Activated effector memory CD4-positive, alpha-beta T cell treated with anti-CD3 and anti-CD28 coated beads, Interleukin-2, amount 50 U/mL, for 16 hours (primary cell): ENCODE results near the gene EDC3.

Experiments used
- DNase-seq: peaks from one replicate; pipeline ENCODE4 v3.0.0-alpha.2; 2020

EDC3 gene

DNA sequence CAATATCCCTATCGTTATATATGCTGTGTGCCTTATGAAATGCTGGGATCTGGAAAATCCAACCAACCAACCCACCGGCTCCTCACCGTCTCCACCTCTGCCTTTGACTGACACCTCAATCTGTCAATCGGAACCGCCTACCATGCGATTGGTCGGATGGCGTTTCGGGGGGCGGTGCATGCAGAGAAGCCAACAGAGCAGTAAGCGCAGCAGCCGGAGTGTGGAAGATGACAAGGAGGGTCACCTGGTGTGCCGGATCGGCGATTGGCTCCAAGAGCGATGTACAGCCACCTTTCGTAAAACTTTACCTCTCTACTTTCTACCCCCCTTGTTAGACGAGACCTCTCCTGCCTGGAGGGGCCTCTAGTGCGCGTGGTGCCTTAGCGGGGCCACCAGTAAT is 73.9 kb downstream of the EDC3 start:
- DNase-seq: no peak

- no peak for DNase-seq
Observed at GRCh38 chr15:74621546-74621920, 74.3 kb downstream of the EDC3 start.

DNA sequence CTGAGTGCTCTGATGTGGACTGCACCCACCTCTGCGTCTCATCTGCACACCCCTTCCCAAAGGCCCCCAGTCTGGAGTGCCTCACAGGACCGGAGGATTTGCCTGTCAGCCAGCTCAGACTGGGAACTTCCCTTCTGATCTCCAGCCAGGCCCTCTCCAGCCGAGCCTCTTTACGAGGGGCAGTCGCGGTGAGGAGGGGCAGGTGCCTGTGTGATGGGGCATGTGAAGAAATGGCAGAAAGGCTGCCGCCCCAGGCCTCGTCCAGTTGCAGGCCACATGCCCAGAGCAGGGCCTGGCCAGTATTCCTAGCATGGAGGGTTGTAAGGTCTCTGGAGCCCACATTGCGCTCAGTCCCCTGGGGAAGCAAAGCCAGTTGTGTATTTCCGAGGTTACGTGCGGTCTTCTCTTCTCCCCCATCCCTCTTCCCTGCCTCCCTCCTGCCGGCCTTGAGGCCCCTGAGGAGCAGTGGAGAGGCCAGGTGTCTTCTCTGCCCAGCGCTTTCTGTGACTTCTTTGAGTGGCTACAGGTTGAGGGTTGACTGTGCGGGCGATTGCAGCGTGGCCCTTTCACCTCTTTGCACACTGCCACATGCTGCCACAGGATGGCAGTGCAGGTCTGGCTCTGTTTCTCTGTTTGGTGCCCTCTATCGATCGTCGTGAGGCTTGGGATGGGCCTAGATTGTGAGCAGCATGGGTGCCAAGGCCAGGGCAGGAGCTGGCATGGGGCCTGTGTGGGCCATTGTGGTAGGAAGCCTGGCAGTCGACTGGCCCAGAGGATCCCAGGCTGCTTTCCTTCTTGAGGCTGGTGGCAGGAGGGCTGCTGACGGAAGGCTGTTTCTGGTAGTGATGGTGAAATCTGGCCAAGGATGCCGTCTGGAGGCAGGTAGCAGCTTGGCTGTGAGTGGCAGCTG is 74.9 kb downstream of the EDC3 start:
- peak; percentile 90 for DNase-seq

DNA sequence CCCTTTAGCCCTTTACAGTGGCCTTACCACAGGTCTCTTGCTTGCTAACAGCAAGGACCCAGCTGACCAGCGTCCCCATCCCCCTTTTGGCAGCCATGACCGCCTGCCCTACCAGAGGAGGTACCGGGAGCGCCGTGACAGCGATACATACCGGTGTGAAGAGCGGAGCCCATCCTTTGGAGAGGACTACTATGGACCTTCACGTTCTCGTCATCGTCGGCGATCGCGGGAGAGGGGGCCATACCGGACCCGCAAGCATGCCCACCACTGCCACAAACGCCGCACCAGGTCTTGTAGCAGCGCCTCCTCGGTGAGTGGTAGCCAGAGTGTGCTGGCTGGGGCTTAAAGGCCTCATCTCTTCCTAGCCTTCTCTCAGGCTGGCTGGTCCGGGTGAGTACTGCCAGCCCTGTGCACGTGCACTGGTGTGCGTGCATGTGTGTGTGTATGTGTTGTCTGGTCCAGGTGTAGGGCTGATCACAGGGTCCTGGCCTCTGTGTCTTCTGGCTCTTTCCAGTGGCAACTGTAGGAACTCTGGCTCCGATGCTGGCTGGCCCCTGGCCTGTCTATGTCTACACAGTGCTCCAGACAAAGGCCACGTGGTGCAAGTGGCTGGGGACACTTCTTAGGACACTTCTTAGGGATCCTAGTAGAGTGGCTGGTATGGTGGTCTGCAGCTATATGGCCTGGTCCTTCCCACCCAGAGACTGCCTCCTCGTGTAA is 75.7 kb downstream of the EDC3 start:
- no peak for DNase-seq

GRCh38 chr15:74618841-74619596 is 76.8 kb downstream of the EDC3 start:
- no peak for DNase-seq

- no peak for DNase-seq
Observed at GRCh38 chr15:74616996-74617395, 78.8 kb downstream of the EDC3 start.

GRCh38 chr15:74616366-74616939 is 79.4 kb downstream of the EDC3 start:
- DNase-seq: peak; percentile 88

GRCh38 chr15:74615508-74616365 is 80.1 kb downstream of the EDC3 start, which contains the start of gene CLK3:
CLK3 (plus strand) TSS chr15:74615836; CDS start chr15:74619197, 3,361 bp downstream.
- peak; percentile 98 for DNase-seq

DNA sequence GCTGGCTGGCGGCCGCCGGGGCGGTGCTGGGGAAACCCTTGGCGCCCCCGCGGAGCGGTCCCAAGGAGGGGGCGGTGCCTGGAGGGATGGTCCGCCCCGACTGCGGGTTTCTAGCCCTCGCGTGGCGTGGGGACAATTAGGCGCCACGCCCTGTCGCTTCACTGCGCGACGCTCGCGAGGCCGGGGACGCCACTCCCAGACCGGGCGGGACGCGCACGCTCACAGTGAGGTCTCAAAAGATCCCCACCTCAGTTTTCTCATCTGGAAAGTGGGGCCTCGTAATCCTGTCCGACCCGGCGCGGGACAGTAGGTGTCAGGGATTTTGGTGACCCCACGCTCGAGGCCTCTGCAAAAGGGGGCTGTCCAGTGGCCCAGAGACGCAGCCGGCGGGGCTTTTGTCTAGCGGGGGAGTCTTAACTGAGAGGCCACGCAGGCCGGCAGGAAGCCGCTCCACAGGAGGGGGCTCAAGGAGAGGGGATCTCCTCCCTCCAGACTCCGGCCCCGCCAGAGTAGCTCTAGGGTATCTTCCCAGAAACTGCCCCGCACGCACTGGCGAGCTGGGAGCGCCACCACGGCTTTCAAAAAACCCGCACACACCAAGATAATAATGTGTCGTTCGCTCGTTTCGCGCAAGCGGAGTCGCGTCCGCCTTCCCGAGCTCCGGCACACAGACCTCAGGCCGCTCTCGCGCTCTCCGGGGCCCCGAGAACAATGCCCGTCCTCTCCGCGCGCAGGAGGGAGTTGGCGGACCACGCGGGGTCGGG is 80.9 kb downstream of the EDC3 start:
- peak; percentile 96 for DNase-seq

GRCh38 chr15:74613953-74614743 is 81.7 kb downstream of the EDC3 start:
- no peak for DNase-seq

DNA sequence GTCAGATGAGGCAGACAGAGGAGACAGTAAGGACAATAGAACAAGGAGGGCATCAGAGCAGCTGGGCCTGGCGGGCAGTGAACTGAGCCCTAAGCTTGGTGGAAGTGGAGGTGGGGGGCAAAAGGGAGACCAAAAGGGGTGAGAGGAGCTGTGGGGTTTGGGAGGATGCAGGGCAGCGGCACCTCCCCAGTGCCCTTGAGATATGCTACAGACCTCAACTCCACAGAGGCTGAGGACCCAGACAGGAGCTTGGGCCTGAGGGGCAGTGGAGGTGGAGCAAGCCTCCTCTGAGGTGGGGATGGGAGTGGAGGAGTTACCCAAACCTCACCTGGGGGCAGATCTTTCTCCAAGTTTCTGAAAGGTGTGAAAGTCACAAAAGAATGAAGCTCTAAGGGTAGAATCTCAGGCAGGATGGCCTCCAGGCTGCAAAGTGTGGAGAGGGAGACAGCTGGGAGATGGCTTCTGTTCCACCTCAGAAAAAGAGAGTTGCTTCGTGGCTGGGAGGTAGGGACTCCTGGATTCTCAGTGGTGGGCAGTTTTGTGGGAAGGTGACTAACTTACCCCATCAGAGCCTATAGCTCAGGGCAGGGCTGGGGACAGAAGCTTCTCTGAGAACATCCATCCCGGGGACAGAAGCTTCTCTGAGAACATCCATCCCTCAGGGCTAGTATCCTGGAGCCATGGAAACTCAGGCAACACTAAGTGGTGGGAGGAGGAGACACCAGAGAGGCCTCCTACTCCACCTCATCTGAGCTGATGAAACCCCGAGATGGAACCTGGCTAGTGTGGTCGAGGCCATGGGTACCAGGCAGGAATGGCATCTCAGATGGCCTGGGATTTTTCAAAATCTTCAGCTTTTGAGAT is 82.5 kb downstream of the EDC3 start:
- no peak for DNase-seq

GRCh38 chr15:74612677-74613076 is 83.1 kb downstream of the EDC3 start:
- DNase-seq: no peak

GRCh38 chr15:74611834-74612233 is 84.0 kb downstream of the EDC3 start:
- no peak for DNase-seq

- no peak for DNase-seq
Observed at GRCh38 chr15:74611341-74611740, 84.5 kb downstream of the EDC3 start.

DNA sequence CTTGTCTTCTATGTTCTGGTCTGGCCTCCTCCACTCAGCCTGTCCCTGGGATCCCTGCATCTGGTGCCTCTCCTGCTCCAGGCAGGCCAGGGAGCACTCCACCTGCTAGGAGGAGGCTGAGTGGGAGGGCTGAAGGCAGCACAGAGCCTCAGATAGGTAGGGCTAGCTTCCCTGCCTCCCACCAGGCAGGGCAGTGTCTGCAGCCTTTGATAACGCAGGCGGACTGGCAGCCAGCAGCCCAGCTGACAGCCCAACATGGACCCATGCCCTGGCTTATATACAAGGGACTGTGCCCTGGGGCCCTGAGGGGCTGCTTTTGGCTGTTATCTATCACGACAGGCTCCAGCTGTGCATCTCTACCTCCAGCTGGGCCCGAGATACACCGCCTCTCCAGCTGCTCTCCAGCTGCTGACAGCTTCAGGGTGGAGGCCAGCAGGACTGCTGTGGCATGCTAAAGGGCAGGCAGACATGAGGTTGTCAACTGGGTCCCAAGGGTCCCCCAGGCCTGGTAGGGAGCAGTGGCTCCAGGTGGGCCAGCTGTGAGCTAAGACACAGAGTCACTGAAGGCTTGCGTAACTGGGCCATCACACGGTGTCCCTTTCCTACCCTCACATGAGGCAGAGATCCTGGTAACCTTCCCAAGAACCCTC is 85.4 kb downstream of the EDC3 start:
- DNase-seq: no peak

- DNase-seq: no peak
Observed at GRCh38 chr15:74609938-74610301, 85.9 kb downstream of the EDC3 start.

DNA sequence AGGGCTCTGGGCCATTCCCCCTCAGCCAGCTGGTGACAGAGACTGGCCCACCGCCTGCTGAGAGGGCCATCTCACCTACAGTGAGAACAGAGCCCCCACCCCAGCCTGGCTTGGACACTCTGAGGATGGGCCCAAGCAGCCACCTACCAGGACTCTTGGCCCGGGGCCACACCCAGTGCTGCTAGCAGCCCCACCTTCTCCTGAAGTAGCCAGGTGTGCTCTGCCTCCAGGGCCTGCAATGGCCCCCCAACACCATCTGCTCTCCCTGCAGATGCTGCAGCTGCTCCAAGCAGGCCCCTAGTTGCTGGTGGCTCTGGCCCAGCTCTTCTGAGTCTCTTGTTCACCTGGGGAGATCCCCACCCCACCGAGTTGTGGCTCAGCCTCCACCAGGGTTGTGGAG is 87.0 kb downstream of the EDC3 start:
- no peak for DNase-seq

DNA sequence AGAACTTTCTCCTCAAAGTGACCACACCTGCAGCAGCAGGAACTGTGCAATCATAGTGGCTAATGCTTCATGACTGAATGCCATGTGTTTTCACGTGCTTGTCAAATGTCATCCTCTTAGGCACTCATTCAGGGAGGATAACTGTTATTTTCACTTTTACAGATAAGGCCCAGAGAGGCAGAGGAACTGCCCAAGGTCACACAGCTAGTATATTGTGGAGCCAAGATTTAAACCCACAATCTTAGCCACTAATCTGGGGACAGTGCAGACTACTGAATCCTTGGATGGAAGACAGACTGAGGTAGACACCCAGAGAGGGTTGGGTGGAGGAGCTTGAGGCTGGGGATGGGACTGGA is 90.1 kb downstream of the EDC3 start:
- no peak for DNase-seq
